ENCODE measurements around the gene FAM107A.
"Not testable (repeated sequence)": the region's sequence is repeated elsewhere in the genome, so short reads cannot be mapped to it uniquely, and the experiment has no call there.

Gene FAM107A

DNA sequence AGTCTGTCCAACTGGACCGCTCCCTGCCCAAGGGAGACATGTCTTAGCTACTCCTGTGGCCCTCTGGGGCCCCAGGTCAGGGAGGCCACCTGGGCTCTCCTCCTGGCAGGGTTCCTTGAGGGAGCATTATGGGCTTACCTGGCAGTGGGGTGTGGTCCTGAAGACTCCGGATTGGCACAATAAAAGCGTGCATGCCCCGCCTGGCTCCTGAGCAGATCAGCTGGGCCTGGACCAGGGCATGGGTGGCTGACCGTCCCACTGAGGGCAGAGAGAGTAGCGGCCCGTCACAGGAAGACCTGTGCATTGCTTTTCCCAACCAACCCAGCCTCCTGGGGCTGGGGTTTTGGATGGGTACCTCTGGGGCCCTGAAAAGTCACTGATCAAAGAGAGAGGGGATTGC lies 45.6 kb downstream of the FAM107A start:
- DNase-seq (ENCODE audit: insufficient read length, low spot score) (no peak), FAIRE-seq (no peak)
- TF ChIP-seq POLR2A (IDR thresholded peaks at IDR 0.05; ENCODE audit: low read depth, low read length), result no peak

DNA sequence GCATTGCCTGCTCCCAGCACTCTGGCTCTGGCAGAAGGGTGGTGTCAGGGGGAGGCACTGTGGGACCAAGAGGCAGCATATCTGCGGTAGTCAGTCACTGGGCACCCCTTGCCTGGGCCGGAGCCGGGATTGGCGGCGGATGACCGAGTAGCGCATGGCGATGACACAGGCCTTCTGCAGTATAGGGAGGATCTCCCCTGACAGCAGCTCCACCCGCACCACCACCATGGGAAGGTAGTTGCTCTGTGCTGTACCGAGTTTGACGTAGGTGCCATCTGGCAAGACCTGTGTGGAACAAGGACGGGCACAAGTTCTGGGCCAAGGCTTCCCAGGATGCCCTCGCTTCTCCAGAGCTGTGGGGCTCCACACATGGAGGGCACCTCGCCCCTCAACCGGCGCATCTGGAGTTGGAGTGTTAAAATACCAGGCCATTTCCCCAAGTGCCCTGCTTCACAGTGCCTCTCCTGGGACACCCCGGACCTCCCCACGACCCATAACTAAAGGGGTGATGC lies 46.8 kb downstream of the FAM107A start:
- FAIRE-seq, result no peak
- TF ChIP-seq POLR2A (IDR thresholded peaks at IDR 0.05; ENCODE audit: low read depth, low read length), result no peak
- DNase-seq (ENCODE audit: insufficient read length, low spot score), result no peak

DNA sequence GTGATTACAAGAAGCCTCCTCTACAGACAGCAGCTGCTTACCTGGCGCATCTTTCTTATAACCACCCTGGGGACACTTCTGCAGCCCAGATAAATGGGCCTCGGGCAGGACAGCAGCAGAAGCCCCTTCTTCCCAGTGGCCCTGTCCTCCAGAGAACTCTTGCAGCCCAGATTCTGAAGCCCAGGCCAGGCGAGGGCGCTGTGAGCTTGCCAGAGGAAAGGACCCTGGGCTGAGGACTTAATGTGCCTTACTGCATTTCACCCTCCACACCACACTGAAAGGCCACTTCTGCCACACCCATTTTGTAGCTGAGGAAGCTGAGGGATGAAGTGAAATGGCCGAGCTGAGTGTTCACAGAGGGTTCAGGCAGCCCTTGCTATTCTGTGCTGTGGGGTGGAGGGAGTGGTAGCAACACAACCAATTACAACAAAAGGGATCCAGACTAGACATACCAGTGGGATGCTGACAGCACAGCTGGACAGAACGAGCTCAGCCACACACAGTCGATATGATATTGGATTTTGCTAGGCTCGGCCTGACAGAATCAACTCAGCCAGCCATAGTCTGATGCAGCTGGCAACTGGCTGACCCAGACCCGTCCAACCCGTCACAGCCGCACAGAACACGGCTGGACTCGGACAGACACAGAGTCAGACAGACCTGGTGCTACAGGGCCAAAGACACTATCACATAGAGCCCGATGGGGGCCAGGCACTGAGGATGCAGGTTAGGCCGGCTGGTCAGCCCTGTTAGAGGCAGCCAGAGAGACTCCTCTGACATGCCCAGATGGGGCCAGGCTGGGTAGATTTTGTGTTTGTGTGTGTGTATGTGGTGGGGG lies 47.5 kb downstream of the FAM107A start:
- FAIRE-seq (no peak), DNase-seq (ENCODE audit: insufficient read length, low spot score) (no peak)
- no peak for TF ChIP-seq POLR2A (IDR thresholded peaks at IDR 0.05; ENCODE audit: low read depth, low read length)

DNA sequence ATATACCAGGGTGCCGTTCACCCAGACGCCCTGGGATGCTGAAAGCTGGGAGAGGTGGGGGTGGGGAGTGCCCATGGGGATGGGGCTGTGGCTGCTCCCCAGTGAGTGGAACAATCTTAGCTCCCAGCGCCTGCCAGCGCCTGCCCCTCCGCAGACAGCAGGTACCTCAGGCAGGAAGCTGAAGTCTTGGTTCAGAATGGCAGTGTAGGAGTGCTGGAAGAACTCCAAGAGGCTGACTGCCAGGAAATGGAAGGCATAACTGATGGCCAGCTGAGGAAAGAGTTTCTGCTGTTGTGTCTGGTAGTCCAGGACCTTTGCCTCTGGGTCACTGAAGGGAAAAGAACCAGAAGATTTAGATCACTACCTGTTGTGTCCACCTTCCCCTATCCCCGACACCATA lies 48.6 kb downstream of the FAM107A start:
- TF ChIP-seq POLR2A (IDR thresholded peaks at IDR 0.05; ENCODE audit: low read depth, low read length), result no peak
- peak; percentile 47 for DNase-seq (ENCODE audit: insufficient read length, low spot score)
- FAIRE-seq, result peak; percentile 62

DNA sequence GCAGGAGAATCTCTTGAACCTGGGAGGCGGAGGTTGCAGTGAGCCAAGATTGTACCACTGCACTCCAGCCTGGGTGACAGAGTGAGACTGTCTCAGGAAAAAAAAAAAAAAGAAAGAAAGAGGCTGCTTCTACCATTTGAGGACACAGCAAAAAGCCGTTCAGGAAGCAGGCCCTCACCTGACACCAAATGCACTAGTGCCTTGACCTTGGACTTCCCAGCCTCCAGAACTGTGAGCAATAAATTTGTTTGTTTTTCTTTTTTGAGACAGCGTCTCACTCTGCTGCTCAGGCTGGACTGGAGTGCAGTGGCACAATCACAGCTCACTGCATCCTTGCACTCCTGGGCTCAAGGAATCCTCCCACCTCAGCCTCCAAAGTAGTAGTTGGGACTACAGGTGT lies 49.8 kb downstream of the FAM107A start:
- not testable (repeated sequence) for FAIRE-seq; DNase-seq (ENCODE audit: insufficient read length, low spot score)

DNA sequence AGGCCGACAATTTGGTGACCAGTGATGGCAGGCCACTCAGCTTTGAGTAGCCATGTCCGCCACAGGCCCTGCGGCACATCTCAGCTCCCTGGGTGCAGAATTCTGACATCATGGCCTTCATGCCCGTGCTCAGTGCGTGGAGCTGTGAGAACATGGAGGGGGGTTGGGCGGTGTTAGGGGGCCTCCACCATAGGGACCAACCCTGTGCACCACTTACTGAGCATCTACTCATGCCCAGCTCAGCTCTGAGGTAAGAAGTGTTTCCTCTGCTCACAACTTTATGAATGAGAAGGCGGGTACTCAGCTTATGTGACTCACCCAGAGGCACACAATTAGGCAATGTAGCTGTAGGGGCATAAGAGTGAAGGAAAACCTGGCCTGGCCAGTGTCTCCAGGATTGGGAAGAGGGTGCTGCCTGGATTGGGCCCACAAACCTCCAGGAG lies 50.7 kb downstream of the FAM107A start:
- peak; percentile 84 for DNase-seq (ENCODE audit: insufficient read length, low spot score)
- TF ChIP-seq POLR2A (IDR thresholded peaks at IDR 0.05; ENCODE audit: low read depth, low read length), result no peak
- peak; percentile 91 for FAIRE-seq

DNA sequence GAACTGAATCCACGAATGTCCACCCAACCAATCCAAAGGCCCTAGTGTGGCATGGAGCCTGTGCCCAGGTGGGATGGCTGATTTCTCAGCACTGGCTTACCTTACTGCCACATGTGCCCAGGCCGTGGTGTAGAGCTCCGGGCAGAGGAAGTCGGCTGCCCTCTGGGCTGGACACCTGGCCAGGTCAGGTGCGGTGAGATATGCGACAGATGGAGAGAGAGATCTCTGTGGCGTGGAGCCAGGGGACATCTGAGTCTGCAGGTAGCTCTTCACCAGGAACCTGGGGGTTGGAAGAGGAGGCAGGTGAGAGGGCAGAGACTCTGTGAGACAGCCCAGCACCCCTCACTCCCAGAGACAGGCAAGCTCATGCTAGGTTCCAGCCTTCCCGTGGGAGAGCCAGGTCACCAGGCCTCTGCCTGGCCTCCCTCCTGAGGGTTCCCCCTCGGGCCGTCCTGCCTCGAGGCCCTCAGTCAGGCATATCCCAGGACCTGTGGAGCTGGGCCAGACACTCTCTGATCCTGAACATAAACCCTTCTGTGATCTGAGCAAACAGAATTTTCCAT lies 52.8 kb downstream of the FAM107A start:
- no peak for FAIRE-seq
- TF ChIP-seq POLR2A (IDR thresholded peaks at IDR 0.05; ENCODE audit: low read depth, low read length), result no peak
- no peak for DNase-seq (ENCODE audit: insufficient read length, low spot score)

DNA sequence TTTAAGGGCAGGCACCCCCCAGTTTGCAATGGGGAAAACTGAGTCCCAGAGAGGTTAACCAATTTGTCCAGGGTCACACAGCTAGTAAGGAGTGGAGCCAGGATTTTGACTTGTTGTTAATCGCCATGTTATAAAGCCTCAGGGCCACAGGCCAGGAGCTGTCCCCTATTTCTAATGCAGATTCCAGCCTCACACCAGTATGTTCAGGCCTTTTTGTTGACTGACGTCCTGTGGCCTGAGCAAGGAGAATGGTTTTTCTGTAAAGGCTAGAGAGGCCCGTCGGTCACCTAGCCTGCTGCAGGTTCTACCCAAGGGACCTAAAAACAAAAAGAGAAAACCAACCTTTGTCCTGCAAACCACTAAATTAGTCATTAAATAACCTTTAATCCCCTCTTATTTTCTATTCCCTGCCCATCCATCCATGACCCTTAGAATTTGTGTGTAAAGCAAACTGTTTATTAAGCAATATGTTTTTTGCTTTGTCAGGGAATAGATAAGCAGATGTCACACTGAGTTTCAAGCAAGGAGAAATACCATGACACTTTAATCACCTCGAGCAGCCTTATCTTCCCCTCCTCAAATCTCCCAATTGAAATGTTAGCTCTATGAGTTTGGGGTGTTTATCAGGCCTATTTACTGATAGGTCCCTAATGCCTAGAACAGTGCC lies 54.3 kb downstream of the FAM107A start:
- FAIRE-seq (no peak), DNase-seq (ENCODE audit: insufficient read length, low spot score) (no peak)
- TF ChIP-seq POLR2A (IDR thresholded peaks at IDR 0.05; ENCODE audit: low read depth, low read length), result no peak

DNA sequence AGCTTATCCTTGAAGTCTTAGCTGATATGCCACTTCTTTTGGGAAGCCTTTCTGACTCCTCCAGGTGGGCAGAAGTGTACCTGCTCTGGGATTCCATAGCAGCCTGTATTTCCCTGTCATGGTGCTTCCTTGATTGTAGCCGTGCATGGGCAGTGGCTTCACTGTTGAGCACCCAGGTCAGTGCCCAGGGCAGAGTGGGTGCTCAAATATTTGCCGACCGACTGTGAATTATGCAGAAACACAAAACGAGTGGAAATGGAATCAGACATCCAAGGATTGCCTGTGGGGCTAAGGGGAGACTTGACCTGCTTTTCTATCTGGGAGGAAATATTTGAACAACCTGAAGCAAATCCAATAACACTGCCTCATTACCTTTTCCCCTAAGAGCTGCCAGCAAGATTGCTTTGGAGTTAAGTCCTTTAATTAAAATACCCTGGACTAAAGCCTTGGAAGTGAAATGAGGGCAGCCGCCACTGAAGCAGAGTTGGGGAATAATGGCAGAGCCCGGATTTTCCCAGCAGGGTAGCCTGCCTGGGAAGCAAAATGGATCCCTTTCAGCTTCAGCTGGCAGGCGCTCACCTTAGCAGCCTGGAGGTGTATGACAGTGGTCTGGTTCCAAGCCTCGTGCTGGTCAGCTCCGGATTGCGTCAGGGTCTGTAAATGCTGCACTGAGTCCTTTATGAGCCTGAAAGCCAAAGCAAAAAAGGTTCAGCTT lies 55.1 kb downstream of the FAM107A start:
- no peak for FAIRE-seq
- TF ChIP-seq POLR2A (IDR thresholded peaks at IDR 0.05; ENCODE audit: low read depth, low read length), result no peak
- DNase-seq (ENCODE audit: insufficient read length, low spot score), result no peak

DNA sequence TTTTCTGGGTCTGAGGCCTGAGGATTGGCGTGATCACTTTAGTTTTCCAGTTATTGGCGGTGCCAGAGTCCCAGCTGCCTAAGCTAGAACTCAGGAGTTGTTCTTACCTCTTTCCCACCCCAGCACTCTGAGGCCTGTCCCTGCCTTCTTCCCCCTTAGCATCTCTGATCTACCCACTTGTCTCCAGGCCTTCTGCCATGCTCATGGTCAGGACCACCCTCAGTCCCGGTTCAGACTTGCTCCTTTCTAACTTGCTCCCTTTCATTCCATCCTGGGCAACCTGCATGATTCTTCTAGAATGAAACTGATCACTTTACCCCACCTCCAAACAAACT lies 55.9 kb downstream of the FAM107A start:
- no peak for TF ChIP-seq POLR2A (IDR thresholded peaks at IDR 0.05; ENCODE audit: low read depth, low read length)
- FAIRE-seq (no peak), DNase-seq (ENCODE audit: insufficient read length, low spot score) (no peak)

DNA sequence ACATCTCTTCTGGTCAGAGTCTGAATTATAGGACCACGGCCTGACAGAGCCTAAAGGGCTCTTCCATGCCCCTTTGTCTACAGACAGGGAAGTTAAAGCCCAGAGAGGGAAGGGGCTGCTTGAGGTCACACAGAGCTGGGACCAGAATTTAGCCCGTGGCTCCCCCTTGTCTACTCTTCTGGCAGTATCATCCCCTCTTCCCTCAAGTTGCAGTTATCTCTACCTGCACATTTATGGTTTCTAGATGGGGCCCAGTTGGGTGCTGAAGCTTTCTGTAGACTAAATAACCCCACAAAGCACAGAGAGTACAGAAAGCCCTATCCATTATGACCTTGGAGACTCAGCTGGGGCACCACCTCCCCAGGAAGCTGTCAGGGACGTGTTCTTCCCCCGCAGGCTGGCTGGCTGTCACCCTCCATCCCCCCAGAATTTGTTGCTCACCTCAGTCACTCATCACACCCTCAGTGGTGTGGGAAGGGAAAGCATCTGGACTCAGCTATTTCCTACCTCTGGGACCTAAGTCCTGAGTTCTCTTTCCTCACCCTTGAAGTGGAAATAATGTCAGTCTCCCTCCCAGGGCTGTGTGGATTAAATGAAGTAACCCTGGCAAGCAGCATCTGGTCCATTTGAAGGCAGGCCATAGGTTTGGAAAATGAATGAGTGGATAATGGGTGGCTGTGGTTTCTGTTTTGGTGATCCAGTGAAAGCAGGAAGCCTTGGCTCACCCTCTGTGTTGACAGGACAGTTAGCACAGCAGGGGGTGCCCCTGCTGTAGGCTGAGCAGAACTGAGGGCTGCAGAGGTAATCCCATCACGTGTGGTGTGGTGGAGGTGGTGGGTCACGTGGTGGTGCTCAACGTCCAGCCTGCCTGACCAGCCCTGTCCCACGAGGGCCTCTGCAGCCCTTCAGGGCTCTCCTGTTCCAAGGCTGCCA lies 56.5 kb downstream of the FAM107A start:
- no peak for TF ChIP-seq POLR2A (IDR thresholded peaks at IDR 0.05; ENCODE audit: low read depth, low read length)
- FAIRE-seq (peak; percentile 73), DNase-seq (ENCODE audit: insufficient read length, low spot score) (peak; percentile 47)

DNA sequence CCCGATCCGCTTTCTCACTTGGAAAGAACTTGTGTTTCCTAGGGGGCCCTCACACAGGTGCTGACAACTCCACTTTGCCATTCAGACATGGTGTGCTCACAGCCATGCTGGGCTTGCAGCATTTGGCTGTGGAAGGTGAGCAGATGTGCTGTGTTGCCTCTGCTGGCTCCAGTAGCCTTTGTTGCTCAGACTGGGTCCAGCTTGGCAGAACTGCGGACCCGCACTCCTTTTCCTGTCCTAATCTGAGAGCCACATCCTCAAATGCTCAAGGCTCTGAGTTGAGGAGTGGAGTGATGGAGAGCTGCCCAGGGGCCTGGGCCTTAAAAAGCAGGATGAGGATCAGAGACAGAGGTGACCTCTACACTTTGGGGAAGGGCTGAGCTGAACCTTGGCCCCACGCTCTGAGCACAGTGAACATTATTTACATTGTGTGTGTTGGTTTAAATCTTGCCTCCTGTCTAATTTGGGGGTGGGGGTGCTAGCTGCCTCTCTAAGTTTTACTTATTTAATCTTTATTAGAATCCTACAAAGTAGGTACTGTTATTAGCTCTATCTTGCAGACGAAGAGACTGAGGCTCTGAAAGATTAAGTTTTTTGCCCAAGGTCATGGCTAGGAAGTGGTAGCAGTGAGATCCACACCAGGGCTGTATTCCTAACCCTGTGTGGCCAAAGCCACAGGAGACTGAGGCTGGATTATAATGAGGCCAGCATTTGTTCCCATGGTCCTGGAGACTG lies 57.4 kb downstream of the FAM107A start:
- FAIRE-seq, result no peak
- no peak for DNase-seq (ENCODE audit: insufficient read length, low spot score)
- no peak for TF ChIP-seq POLR2A (IDR thresholded peaks at IDR 0.05; ENCODE audit: low read depth, low read length)

Measured in H54 (cell line).